ENCODE results near the gene DARS2.

DNA sequence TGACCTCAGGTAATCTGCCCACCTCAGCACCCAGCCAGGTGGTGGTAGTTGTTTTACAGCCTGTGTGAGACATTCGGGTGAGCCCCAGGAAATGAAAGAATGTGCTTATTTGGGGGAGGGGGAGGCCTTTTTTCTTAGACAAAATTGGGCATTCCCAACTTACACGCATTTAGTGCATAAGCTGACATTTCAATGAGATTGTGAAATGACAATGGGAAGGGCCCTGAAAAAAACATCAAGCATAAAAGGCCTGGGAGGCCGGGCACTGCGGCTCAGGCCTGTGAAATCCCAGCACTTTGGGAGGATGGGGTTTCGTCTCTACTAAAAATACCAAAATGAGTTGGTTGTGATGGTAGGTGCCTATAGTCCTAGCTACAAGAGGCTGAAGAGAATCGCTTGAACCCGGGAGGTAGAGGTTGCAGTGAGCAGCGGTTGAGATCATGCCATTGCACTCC, 38.3 kb downstream of the DARS2 start:
- TF ChIP-seq, protein P1, sequence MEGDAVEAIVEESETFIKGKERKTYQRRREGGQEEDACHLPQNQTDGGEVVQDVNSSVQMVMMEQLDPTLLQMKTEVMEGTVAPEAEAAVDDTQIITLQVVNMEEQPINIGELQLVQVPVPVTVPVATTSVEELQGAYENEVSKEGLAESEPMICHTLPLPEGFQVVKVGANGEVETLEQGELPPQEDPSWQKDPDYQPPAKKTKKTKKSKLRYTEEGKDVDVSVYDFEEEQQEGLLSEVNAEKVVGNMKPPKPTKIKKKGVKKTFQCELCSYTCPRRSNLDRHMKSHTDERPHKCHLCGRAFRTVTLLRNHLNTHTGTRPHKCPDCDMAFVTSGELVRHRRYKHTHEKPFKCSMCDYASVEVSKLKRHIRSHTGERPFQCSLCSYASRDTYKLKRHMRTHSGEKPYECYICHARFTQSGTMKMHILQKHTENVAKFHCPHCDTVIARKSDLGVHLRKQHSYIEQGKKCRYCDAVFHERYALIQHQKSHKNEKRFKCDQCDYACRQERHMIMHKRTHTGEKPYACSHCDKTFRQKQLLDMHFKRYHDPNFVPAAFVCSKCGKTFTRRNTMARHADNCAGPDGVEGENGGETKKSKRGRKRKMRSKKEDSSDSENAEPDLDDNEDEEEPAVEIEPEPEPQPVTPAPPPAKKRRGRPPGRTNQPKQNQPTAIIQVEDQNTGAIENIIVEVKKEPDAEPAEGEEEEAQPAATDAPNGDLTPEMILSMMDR (IDR thresholded peaks at IDR 0.05), result no peak
- TF ChIP-seq EZH2phosphoT487 (IDR thresholded peaks at IDR 0.05), result no peak

All from neural progenitor cell (in vitro differentiated cells).